NCI-H774 (cell line): ENCODE data around the gene LZTS2.
A peak's percentile ranks its signal among the peaks of the same experiment; 100 is the strongest.

Experiments
- DNase-seq: peaks from one replicate; lab custom pipeline; 2025; lab: John Stamatoyannopoulos, UW

LZTS2 gene

GRCh38 chr10:100979791-100980272 lies 19.8 kb upstream of the LZTS2 start:
- no peak for DNase-seq

DNA sequence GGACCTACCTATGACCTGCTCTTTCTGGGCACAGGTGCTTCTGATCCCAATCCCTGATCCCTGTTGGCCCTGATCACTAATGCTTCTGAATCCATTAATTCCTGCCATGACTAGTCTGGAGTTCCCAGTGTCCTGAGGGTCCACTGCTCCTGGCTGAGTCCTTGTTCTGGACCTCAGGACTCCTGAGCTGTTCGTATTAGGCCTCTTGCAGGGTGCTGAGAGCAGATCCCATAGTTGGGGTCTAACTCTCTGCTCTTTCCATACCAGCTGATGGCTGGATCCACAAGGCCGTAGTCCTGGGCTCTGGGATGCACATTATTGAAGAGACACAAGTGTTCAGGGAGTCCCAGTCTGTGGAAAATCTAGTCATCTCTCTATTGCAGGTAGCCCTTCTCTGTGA lies 19.3 kb upstream of the LZTS2 start:
- DNase-seq: no peak

- no peak for DNase-seq
These were observed 18.9 kb upstream of the LZTS2 start for GRCh38 chr10:100980711-100981110.

DNA sequence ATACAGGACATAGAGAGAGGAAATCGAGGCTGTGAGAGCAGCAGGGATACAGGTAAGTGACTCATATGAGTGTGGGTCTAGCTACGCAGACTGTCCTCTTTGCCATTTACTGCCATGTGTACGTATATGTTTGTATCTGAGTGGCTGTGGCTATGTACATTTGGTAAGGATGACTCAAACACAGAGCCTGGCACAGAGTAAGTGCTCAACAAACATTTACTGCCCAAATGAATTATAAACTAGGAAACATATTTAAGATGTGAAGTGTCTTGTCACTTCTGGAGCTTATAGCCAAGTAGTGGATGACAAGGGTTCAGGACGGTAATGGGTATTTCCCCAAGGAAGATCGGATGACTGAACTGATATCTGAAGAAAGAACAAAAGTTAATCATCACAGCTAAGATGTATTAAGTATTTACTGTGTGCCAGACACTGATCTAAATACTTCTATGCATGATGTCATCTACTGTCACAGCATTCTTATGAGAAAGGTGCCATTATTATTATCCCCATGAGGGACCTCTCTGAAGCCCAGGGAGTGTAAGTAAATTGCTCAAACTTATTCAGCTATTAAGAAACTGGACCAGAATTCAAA lies 18.3 kb upstream of the LZTS2 start:
- DNase-seq: no peak

DNA sequence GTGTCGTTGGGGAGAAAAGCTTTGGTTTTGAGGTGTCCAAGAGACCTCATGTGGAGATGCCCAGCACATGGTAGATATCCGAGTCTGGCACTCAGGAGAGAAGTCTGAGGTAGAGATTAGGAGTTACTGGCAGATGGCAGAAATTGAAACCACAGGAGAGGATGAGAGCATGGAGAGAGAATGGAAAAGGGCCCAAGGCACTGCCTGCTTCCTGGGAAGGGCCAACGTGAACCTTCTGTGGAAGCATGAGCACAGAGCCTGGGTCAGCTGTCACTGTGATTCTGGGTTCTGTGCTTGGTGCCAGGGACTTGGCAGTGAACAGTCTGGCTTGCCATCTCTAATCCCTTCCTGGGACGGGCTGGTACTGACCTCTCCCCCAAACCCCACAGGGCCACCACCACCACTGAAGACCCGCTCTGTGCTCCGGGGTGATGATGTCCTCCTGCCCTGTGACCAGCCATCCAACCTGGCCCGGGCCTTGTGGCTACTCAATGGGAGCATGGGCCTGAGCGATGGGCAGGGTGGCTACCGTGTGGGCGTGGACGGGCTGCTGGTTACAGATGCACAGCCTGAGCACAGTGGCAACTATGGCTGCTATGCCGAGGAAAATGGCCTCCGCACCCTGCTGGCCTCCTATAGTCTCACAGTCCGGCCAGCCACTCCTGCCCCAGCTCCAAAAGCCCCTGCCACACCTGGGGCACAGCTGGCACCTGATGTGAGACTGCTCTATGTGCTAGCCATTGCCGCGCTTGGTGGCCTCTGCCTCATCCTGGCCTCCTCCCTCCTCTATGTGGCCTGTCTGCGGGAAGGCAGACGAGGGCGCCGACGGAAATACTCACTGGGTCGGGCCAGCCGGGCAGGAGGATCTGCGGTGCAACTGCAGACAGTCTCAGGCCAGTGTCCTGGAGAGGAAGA lies 16.4 kb upstream of the LZTS2 start:
- DNase-seq: no peak

- DNase-seq: no peak
These were observed 15.5 kb upstream of the LZTS2 start for GRCh38 chr10:100983868-100984671.

GRCh38 chr10:100984672-100985177 lies 14.9 kb upstream of the LZTS2 start:
- no peak for DNase-seq

DNA sequence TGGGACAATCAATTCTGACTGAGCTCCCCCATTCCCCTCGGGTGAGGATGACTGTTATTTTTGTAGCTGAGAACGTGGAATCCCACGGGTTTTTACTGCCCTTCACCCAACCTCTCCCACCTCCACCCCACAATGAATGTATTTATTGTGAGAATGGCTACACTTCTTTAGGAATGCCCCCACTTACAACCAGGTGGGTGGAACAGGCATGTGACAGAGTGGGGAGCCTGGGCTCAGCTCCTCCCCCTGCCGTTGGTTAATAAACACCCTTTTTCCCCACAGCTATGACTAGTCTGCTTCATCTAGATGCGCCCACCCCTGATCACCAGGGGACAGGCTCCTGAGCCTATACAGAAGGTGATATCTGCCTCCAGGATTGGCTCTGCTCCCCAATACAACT lies 14.3 kb upstream of the LZTS2 start:
- DNase-seq: no peak

- DNase-seq: no peak
These were observed 13.0 kb upstream of the LZTS2 start for GRCh38 chr10:100986623-100986951.

GRCh38 chr10:100986952-100987684 lies 12.5 kb upstream of the LZTS2 start, which contains the start of the genes MRPL43 and TWNK:
Gene MRPL43 (minus strand): TSS chr10:100987497. CDS start chr10:100987443, 54 bp downstream.
Gene TWNK (plus strand): TSS chr10:100987543. CDS start chr10:100988211, 668 bp downstream.
- DNase-seq: peak; percentile 37

DNA sequence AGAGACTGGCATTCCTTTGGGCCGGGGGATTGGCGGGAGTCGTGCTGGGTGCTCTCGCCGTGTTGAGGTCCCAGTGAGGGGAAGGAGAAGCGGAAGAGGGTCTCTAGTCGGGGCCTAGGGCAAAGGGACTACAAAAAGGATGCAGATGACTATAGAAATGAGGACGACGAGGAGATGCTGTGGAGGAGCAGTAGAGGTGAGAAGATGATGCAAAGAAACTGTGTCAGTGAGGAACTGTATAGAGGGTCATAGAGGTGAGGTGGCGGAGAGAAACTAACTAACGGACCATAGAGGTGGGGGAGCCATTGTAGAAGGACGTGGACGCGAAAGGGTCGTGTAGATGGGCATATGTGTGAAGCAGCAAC lies 11.9 kb upstream of the LZTS2 start:
- no peak for DNase-seq

DNA sequence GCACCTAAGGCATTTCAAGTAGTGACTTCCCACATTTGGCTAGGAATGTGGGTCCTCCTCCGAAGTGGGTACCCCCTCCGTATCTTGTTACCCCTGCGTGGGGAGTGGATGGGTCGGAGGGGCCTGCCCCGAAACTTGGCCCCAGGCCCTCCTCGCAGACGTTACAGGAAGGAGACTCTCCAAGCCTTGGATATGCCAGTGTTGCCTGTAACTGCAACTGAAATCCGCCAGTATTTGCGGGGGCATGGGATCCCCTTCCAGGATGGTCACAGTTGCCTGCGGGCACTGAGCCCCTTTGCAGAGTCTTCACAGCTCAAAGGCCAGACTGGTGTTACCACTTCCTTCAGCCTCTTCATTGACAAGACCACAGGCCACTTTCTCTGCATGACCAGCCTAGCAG lies 11.4 kb upstream of the LZTS2 start:
- no peak for DNase-seq

DNA sequence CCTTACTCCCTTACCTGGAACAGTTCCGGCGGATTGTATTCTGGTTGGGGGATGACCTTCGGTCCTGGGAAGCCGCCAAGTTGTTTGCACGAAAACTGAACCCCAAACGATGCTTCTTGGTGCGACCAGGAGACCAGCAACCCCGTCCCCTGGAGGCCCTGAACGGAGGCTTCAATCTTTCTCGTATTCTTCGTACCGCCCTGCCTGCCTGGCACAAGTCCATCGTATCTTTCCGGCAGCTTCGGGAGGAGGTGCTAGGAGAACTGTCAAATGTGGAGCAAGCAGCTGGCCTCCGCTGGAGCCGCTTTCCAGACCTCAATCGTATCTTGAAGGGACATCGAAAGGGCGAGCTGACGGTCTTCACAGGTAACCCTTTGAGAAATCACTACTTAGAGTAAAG lies 10.5 kb upstream of the LZTS2 start:
- no peak for DNase-seq

DNA sequence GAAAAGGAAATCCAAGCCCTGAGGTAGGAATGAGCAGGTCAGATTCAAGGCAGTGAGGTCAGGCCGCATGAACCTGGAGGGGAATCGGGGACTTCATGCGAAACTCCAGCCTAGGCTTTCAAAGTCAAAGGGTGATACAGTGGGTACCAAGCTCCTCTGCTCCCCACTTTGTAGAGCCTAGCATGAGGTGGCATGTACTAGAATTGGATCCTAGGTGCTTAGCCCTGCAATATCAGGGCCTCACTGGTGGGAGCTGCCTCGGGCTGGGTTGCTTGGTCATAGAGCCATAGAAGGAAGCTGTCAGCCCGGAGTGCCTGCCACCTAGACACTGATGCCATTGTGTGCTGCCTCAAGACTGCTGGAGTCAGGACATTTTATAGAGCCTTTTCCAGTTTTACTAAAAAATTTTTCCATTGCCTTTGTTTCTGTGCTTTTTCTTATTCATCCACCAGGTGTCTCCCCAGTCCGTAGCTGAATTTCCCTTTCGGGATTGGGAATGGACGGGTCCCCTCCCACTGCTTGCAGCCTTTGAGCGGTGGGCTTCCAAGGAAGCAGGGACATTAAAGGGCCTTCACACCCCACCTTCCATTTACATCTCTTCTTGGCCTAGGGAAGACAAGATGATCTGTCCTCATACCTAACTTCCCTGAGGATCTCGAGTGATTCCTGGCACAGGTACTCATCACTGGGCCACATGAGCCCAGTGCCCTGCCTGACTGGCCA lies 5.5 kb upstream of the LZTS2 start:
- no peak for DNase-seq

- no peak for DNase-seq
These were observed 4.4 kb upstream of the LZTS2 start for GRCh38 chr10:100995181-100995580.

DNA sequence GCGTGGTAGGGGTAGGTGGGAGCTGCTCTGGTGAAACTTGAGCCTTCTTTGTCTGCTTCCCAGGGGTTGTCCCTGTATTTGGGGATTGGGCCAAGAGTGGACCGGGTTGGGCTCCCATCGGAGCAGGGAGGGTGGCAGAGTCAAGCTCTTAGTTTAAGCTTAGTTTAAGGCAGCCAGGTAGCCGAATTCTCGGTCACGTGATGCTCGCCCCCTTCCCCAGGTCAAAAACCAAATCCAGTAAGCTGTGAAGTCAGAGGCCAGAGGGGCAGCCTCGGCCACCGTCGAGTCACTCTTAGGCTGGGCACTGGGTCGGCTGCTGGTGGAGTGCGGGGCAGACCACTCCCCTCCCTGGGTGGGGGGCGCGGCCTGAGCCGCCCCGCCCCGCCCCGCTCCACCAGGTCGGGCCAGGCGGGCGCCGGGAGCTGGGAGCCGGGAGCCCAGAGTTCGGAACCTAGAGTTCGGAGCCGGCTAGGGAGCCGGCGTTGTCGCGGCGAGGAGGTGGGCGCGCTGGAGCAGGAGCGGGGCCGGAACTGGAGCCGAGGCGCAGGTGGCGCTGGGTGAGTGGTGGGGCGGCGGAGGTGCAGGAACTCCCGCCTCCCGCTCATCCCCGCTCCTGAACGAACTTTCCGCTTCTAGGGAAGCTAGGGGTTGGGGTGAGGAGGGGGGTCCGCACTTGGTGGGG lies 2.8 kb upstream of the LZTS2 start:
- peak; percentile 4 for DNase-seq

DNA sequence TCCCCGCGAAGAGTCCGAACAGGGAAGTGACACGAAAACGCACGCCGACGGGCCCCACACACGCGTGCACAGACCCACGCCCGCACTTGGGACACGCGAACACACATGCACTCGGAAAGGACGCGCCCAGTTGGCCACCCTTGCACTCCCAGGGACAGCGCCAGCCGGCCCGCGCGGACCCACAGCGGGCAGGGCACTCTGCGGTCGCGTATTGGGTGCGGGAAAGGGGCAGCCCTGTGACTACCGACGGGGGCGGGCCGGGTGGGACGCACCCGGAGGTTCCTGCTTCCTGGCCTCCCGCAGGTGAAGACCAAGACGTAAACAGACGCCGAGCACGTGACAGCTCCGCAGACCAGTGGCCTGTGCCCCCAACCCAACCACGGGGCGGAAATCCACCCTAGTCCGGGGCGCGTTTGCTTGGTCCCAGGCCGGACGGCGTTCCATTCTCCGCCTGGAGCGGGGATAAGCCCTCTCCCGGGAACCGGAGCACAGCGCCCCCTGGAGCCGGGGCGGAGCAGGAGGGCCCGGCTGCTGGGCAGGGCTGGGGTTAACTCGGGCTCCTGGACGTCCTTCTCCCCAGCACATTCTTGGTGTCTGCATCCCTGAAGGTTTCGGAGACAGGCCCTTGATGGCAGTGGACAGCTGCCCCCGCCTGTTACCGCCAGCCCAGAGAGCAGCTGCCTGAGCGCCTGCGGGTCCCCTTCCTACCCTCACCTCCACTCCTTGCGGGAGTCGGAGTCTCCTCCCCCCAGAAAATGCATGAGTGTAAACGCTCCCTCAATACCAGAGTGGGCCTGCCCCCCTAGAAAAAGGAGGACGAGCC lies 2.0 kb upstream of the LZTS2 start:
- peak; percentile 23 for DNase-seq

DNA sequence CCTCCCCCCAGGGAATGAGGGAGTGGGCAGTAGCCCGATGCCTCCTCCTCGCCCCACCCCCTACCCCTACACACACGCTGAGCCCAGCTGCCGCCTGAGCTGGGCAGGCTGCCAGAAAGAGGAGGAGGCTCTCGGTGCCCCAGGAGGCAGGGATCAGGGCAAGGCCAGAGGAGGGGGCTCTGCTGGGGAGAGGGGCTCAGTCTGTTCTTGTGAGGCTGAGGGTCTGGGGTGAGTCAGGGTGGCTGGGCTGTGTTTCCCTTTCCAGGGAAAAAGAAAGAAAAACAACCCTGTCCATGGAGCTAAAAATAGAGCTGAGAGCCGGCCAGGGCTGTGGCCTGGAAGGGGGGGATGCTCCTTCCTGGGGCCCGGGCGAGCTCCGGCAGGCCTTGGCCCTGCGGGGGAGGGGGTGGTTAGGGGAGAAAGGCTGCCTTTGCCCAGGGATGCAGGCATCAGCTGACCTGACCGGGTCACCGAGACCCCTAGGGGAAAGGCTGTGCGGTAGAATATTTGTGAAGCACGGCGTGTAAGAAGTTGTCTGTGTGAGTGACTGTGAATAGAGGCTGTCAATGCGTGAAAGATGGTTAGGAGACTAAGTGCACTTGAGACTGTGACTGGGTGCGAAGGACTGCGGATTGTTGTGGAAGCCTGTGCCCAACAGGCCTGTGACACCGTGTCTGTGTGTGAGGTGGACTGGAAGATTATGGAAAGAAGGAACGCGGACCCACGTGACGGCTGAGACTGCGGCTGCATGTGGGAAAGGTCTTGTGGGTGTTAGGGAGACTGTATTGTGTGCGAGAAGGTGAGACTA lies 1.2 kb upstream of the LZTS2 start:
- DNase-seq: peak; percentile 52
